HTR-8/SVneo (cell line): ENCODE data around the gene FER.
"Not testable (repeated sequence)": the region's sequence is repeated elsewhere in the genome, so short reads cannot be mapped to it uniquely, and the experiment has no call there.

ENCODE experiments used
- DNase-seq: peaks from one replicate; pipeline ENCODE4 v3.0.0; 2011; ENCODE audit warnings: low spot score, mixed read lengths; ENCODE audit not compliant: insufficient read length
- FAIRE-seq: peaks from 2 replicates; lab custom pipeline; 2011; peaks lifted over from hg19 to GRCh38; lab: Jason Lieb, UNC

The FER gene

DNA sequence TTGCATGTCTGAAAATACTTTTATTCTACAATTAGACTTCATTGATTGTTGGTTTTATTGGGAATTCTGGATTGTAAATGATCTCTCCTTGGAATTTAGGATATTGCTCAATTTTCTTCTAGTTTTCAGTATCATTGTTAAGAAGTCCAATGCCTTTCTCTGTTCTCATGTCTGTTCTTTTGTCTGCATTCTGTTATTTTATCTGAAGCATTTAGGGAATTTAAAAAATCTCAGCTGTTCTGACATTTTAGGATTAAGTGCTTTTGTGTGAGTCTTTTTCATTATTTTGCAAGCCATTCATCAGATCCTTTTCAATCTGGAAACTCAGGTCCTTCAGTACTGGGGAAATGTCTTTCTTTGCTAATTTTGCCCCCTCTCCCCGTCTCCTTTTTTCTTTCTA, 4.4 kb upstream of the FER start:
- FAIRE-seq: no peak
- no peak for DNase-seq

DNA sequence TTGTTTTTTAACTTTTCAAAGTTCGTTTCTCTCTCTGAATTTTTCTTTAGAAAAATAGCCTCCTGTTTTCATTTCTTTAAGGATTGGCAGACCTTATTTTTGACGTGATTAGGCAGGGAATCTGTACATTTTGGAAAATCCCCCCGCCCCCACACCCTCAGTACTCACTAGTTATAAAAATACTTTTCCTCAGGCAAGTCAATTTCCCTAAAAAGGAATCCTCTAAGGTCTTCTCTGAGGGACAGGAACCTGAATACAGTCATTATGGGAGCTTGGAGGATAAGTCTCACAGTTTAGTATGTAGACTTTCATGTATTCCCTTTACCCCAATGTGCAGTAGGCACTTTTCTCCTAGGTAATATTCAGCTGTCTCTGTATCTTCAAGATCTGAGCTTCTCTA, 3.9 kb upstream of the FER start:
- no peak for DNase-seq
- FAIRE-seq: no peak

DNA sequence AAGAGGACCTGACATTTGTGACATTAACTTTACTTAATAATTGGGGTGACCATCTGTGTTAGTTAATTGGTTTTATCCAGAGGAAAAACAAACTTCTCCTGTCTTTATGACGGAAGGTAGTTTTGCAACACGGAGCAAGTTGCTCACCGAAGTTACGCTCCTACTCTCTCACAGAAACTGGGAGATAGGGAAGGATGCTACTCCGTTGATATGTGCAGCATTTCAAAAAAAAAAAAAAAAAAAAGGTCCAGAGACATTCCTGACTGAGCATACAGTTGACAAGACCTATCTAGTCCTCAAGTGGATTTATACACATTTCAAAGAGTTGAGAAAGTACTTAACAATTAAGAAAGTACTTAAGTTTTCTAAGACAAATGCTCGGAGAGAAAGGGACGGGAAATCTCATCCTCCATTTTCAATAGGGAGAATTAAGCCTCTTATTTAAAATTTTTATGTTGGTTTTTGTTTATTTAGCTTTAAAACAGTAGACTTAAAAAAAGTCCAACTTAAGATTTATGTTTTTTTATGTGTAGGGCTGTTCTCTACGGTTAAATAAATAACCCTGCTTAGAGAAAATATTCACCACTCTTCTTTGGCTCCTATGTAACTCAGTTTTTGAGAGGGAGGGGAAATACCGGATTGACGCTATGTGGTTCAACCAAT, 455 bp upstream of the FER start:
- FAIRE-seq: no peak
- DNase-seq: no peak

DNA sequence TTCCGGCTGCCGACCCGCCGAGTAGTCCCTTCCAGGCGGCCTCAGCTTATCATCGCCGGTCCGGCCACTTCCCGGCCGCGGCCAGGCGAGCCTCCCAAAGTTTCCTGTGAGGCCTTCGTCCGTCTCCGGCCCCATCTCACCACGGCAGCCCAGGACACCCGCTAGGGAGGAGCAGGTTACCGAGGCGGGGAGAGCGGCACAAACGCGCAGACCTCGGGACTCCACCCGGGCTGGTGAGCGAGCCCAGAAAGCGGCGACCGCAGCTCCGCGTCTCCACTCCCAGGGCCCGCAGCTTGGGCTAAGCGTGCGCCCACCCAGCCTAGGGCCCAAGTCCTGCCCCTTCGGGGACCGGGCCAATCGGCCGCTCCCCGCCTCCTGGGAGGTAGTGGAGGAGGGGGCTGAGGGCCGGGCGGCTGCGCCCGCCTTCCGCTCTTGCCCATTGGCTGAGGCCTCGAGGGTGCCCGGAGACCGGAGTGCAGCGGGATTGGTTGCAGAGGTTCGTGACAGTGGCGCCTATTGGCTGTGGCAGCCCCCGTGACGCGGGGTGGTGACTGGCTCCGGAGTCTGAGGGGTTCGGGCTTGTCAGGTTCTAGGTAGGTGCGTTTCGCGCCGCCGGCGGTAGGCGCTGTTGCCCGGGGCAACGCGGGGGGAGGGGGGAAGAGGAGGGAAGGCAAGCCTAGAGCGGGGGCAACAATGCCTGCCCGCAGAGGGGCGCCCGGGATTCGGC, 867 bp downstream of the FER start:
- FAIRE-seq (peak; percentile 99), DNase-seq (peak; percentile 96)

DNA sequence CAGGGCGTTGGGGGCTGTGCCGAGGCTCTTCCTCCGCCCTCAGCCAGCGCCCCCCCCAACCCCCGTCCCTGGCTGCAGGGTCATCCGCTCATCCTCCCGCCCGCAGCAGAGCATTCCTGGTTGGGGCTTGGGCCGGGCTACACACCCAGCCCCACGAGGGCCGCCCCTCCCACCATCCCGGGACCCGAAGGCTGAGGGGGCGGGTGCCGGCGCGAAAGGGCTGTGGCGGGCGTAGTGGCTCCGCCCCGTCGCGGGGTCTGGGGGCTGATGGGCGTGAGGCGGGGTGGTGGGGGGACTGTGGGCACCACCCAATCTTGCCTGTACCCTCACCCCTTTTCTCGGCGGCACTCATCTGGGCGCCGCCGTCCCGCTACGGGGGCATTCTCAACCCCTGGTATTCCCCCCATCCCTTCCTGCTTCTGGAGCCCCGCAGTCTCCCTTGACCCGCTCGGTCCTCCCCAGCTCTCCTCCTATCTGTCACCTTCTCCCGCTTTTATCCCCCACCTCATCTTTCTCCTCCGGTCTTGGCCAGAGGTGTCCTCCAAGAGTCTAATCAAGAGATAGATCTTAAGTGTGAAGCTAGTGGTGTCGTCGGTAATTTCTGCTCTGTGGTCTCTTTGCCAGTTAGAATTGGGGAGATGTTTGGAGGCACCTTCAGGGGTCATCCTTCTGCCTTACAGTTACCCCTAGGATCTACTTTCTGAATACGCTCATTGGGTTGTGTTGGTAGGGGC, 1.6 kb downstream of the FER start:
- FAIRE-seq (peak; percentile 26), DNase-seq (peak; percentile 67)

DNA sequence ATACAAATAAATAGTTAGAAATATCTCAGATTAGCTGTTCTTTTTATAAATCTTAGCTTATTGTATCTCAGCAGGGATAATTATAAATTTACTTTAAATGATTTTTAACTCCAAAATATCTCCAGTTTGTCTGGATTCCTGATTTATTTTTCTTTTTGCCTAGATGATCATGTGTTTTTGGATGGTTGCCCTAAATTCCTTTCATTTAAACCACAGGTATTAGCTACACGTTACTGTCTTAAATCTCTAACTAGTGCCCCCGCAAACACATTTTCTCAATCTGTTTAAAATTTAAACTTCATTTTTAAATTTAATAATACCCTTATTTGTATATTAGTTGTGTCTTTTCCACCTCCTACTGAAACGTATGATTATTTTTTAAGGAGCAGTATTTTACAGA, 5.6 kb downstream of the FER start:
- FAIRE-seq: no peak
- DNase-seq: no peak

DNA sequence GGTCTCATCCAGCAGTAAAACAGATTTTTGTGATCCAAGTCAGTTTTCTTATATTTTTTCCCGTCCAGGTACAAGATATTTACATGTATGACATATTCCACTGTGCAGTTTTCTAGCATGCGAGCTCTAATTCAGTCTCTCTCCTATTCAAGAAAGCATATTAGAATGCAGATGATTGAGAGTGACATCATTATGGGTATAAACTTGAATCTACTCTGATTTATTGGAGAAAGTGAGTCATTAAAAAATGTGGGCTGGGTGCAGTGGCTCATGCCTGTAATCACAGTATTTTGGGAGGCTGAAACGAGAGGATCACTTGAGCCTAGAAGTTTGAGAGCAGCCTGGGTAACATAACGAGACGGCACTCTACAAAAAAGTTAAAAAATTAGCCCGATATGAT, 6.2 kb downstream of the FER start:
- peak; percentile 26 for DNase-seq
- FAIRE-seq: no peak

DNA sequence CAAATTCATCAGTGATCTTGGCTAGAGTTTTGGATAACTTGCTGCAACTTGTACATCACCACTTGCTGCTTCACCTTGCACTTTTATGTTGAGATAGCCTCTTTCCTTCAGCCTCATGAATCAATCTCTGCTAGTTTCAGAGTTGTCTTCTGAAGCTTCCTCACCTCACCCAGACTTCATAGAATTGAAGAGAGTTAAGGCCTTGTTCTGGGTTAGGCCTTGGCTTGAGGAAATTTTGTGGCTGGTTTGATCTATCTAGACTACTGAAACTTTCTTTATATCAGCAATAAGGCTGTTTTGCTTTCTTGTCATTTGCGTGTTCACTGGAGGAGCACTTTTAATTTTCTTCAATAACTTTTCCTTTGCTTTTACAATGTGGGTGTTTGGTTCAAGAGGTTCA, 12.8 kb downstream of the FER start:
- FAIRE-seq (no peak), DNase-seq (no peak)

DNA sequence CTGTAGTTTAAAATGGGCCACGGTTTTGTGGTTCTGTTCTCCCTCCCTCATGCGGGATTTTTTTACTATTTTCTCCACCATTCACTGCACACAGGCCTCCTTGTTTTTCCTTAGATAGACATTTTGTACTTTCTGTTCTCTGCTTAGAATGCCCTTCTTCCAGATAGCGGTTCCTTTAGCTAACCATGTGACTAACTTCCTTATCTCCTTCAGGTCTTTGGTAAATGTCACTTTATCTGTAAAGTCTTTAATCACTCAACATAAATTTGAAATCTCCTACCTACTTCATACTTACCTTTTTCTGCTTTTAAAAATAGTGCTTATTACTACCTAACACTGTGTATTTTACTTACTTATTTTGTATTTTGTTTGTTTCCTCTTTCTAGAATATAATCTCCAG, 15.0 kb downstream of the FER start:
- DNase-seq: no peak
- FAIRE-seq: no peak

DNA sequence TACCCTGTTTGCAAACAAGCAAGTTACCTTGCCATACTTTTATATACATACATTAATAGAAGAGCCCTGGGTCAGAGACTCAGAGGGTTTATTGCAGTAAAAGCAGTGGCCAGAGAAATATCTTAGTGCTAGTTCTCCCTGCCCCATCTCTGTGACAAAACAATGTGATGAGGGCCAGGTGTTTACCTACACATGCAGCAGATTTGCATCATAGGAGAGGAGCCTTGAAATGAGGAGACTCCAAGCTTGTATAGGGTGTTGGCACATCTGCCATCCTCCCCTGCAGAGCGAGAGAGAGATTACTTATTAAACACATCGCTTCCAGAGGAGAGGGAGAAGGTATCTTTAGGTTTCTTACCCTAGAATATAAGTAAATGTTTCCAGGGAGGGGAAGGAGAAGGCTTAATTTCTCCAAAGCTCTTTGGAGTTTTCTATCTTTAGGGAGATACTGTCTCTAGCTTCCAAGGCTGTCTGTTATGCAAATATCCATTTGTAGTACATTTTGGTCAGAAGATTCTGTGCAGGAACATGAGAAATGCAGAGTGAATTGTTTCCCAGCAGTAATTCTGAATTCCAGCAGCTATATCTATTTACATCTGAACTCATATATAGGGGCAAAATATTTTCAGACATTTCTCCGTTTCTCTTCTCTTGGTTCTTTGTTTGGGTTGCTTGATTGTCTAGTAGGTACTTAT, 15.7 kb downstream of the FER start:
- no peak for FAIRE-seq
- no peak for DNase-seq

DNA sequence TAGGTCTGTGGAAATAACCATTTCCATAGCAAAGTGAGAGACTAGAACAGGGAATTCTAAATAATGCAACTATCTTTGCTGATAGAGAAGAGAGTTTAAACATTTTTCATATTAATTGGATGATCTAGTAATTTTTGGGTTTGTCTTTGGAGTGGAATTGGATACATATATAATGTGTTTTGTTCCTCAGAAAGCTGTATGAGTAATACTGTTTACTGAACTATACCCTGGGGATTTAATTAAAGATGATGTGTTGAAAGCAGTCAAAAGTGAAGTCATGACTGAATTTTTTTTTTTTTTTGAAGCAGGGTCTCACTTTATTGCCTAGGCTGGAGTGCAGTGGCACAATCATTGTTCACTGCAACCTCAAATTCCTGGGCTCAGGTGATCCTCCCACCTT, 17.9 kb downstream of the FER start:
- FAIRE-seq: no peak
- DNase-seq: no peak

DNA sequence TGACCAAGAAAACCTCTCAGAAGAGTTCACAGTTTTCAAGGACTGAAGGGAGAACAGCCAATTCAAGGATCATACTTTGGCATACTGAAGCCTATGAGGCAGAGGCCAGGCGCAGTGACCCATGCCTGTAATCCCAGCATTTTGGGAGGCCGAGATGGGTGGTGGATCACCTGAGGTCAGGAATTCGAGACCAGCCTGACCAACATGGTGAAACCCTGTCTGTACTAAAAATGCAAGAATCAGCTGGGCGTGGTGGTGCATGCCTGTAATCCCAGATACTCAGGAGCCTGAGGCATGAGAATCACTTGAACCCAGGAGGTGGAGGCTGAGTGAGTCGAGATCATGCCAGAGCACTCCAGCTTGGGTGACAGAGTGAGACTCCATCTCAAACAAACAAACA, 19.2 kb downstream of the FER start:
- FAIRE-seq, DNase-seq: not testable (repeated sequence)

DNA sequence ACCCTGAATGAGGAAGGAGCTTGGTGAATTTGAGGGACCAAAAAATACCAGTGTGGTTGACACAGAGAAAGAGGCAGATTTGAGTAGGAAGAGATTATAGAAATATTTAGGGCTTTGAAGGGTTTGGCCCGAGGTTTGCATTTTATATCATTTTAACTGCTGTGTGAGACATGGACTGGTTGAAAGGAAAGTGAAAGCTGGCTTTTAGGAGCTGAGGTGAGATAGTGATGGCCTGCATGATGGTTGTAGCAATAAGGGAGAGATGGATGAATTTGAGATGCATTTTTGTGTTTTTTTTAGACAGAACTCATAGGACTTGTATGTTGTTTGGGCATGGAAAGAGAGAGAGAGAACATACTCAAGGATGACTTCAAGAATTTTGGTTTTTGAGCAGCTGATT, 21.7 kb downstream of the FER start:
- DNase-seq (no peak), FAIRE-seq (no peak)

DNA sequence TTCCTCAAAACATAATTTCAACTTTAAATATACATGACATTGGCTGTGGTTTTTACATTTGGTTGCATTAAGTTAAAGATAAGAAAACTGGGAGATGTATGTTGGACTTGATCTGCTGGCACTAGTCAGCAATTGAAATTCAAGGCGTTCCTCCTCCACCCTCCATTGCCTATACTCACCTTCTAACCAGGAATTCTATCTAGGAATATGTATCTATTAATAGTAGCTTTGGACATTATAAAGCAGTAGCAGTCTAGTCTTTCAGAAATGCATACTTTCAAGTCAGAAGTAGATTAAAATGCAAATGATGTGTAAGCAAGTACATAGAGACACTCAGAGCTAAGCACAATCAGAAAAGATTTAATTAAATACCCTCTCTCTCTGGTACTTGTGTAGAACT, 24.9 kb downstream of the FER start:
- DNase-seq (no peak), FAIRE-seq (no peak)

DNA sequence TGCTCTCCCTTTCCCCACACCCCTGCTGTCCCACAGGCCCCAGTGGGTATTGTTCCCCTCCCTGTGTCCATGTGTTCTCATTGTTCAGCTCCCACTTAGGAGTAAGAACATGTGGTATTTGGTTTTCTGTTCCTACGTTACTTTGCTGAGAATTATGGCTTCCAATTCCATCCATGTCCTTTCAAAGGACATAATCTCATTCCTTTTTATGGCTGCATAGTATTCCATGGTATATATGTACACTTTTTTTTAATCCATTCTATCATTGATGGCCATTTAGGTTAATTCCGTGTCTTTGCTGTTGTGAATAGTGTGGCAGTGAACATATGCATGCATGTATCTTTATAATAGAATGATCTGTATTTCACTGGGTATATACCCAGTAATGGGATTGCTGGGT, 25.6 kb downstream of the FER start:
- no peak for FAIRE-seq
- DNase-seq: no peak

DNA sequence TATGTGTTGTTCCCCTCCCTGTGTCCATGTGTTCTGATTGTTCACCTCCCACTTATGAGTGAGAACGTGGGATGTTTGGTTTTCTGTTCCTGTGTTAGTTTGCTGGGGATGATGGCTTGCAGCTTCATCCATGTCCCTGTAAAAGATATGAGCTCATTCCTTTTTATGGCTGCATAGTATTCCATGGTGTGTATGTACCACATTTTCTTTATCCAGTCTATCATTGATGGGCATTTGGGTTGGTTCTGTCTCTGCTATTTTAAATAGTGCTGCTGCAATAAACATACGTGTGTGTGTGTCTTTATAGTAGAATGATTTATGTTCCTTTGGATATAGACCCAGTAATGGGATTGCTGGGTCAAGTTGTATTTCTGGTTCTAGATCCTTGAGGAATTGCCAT, 26.4 kb downstream of the FER start:
- FAIRE-seq, DNase-seq: not testable (repeated sequence)

DNA sequence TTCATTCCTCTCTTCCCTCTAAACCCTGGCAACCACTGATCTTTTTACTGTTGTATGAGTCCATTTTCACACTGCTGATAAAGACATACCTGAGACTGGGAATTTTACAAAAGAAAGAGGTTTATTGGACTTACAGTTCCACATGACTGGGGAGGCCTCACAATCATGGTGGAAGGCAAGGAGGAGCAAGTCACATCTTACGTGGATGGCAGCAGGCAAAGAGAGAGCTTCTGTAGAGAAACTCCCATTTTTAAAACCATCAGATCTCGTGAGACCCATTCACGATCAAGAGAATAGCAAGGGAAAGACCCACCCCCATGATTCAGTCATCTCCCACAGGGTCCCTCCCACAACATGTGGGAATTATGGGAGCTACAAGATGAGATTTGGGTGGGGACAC, 29.9 kb downstream of the FER start:
- DNase-seq, FAIRE-seq: not testable (repeated sequence)

DNA sequence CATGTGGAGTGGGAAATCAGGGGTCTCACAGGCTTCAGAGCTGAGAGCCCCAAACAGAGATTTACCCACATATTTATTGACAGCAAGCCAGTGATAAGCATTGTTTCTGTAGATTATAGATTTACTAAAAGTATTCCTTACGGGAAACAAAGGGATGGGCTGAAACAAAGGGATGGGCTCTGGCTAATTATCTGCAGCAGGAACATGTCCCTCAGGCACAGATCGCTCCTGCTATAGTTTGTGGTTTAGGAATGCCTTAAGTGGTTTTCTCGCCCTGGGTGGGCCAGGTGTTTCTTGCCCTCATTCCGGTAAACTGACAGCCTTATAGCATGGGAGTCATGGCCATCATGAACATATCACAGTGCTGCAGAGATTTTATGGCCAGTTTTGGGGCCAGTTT, 36.9 kb downstream of the FER start:
- FAIRE-seq, DNase-seq: not testable (repeated sequence)

DNA sequence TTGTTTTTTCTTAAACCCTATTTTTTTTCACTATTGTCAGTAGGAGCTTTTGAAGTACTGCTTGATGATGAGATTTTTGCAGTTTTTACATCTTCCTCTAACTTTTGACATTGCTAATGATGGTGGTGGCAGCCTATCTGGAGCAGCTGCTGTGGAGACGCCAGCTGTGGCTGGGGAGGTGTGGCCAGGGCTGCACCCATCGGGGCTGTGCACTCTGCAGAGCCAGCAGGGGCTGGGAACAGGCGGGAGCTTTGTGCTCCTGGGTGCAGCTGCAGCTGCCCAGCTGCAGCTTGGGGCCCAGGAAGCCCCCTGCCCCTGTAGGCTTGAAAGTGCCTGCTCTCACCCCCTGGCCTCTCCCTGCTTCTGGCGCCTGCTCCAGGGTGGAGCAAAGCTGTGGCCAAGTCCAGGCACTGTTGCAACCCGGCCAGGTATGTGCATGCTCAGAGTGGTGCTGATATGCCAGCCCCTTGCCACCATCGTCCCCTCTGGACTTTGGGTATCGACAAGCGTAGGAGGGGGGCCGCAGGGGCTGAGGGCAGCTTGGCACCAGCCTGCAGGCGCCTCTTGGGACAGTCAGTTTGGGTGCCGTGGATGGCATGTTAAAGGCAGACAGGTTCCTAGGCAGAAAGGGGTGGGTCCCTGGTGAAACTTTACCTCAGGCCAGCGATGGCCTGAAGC, 39.2 kb downstream of the FER start:
- FAIRE-seq: no peak

DNA sequence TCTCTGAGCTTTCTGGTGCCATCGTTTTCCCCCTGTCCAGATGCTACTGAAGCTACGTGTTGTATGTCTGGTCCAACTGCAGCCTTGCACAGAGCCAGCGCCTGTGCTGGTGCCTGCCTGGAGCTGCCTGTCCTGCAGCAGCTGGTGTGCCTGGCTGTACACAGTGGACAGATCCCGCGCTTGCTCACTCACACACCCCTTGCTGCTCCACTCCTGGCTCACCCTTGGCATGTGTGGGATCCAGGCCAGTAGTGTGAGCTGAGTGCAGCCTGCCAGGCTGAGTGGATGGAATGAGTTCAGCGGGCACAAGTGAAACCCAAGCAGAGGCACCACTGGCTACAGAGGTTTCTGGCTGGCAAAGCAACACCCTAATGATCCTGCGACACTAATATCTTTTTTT, 40.4 kb downstream of the FER start:
- DNase-seq: no peak
- no peak for FAIRE-seq

More for the DNA sequence above, 39.2 kb downstream of the FER start:
- DNase-seq: no peak
